Testis (tissue), 3 donors: ENCODE measurements around the gene THY1. TPM values are rescaled to one million over a fixed set of nuclear protein-coding genes. Genes with fewer than 3 reads are reported as not detected.
"Not testable (repeated sequence)": the region's sequence is repeated elsewhere in the genome, so short reads cannot be mapped to it uniquely, and the experiment has no call there.

Source experiments
- DNase-seq: peaks from one replicate; pipeline ENCODE4 v3.0.0-alpha.2; 2019
- H3K27ac ChIP-seq, 2 donors: fragments of 200-600 bp; sonication (generic); one replicate each; pipeline ENCODE4 v1.5.1; 2019
- H3K27me3 ChIP-seq: fragments of 200-600 bp; sonication (generic); one replicate; pipeline ENCODE4 v1.5.1; 2019
- H3K36me3 ChIP-seq: fragments of 200-600 bp; sonication (generic); one replicate; pipeline ENCODE4 v1.5.1; 2017; ENCODE audit warnings: low read depth; ENCODE audit errors: missing control alignments
- H3K4me1 ChIP-seq: fragments of 200-600 bp; sonication (generic); one replicate; pipeline ENCODE4 v1.5.1; 2019
- H3K4me3 ChIP-seq, 2 donors: fragments of 200-600 bp; sonication (generic); one replicate each; pipeline ENCODE4 v1.5.1; 2017 to 2019
- H3K9me3 ChIP-seq: fragments of 200-600 bp; sonication (generic); one replicate; pipeline ENCODE4 v1.5.1; 2017
- CTCF ChIP-seq, 3 experiments: fragments of 450-650 bp in 2 of 3; fragments of 200-600 bp in 1 of 3; sonication (generic) in 1 of 3; IDR thresholded peaks; one replicate each; pipeline ENCODE4 v1.5.1; 2016 to 2019; ENCODE audit warnings: antibody characterized with exemption in 3 of 3, mild to moderate bottlenecking in 2 of 3, moderate library complexity in 1 of 3
- POLR2A ChIP-seq: fragments of 450-650 bp; IDR thresholded peaks from one replicate; pipeline ENCODE4 v1.6.1; 2017; ENCODE audit warnings: antibody characterized with exemption, mild to moderate bottlenecking, moderate library complexity
- WGBS, 2 donors: methylation state at CpG; one replicate each; pipeline ENCODE4 v1.1.5; 2018; 5-methylcytosine and 5-hydroxymethylcytosine counted together
- intact Hi-C: fragments of 100-400 bp; cut with DNase I; formaldehyde crosslinking; loops from one replicate; pipeline ENCODE4 v1.15.1; 2023; ENCODE audit warnings: low total_unique reads
- polyA plus RNA-seq: library from polyadenylated mRNA; stranded (reverse); fragments of 350-450 nt; fragmentation: Illumina TruSeq; extraction: RNeasy Lipid Tissue Mini Kit (QIAGEN cat#74804); gene quantifications from one replicate; pipeline ENCODE4 v1.2.3, GENCODE V29; 2014; ENCODE audit warnings: low read depth, low replicate concordance; ENCODE audit not compliant: insufficient read depth
- total RNA-seq, 2 donors: library from RNA; depleted of rRNA; stranded (reverse); fragments of >200 nt; gene quantifications; one replicate each; pipeline ENCODE4 v1.2.3, GENCODE V29; 2016

Gene THY1
- total and polyA plus RNA-seq, 3 donors from 2014 or later, result 5.9 to 132 (median 30.0) TPM

- no peak for DNase-seq
- 93 to 96% methylated on average over 3 of the region's 3 CpGs for WGBS, 2 donors
Observed at GRCh38 chr11:119406005-119406404, 17.0 kb downstream of the THY1 start.

GRCh38 chr11:119405448-119405847 lies 17.5 kb downstream of the THY1 start:
- WGBS, 2 donors, result 96 to 97% methylated on average over 6 of the region's 6 CpGs
- H3K36me3 ChIP-seq, H3K27ac ChIP-seq, H3K9me3 ChIP-seq, DNase-seq, H3K4me1 ChIP-seq, H3K27me3 ChIP-seq, intact Hi-C loops, H3K4me3 ChIP-seq: not testable (repeated sequence)

More at GRCh38 chr11:119406005-119406404, 17.0 kb downstream of the THY1 start:
- H3K4me1 ChIP-seq, result no peaks in the 10 kb centered on the region
- no peaks in the 10 kb centered on the region for H3K27me3 ChIP-seq
- intact Hi-C loops, result no loop called here
- H3K9me3 ChIP-seq, result no peaks in the 10 kb centered on the region
- H3K27ac ChIP-seq, result no peak overlapping the region
- H3K36me3 ChIP-seq, result no peaks in the 10 kb centered on the region
- TF ChIP-seq POLR2A (no peak), CTCF (IDR thresholded peaks at IDR 0.05) (no peak)
- H3K4me3 ChIP-seq, result no peak overlapping the region

DNA sequence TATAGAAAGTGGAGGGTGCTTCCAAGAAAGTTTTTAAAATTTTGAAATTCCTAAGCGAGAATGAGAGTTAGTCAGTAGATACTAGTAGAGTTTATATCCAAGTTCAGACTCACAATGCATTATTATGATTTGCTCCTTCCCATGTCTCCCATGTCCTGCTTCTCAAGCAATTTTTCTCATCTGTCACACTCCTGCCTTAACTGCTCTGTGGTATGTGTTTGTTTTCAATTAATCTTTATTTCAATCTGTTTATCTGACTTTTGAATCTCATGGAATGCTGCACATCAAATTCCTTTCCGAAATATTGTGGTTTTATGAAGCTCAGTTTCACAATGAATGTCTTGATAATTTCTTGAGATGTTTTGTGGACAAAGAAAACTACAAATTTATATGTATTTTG lies 18.1 kb downstream of the THY1 start:
- H3K36me3 ChIP-seq, result no peaks in the 10 kb centered on the region
- no peak overlapping the region for H3K27ac ChIP-seq
- DNase-seq, result no peak
- TF ChIP-seq POLR2A, result no peak
- no peak for TF ChIP-seq CTCF (IDR thresholded peaks at IDR 0.05)
- H3K9me3 ChIP-seq, result no peaks in the 10 kb centered on the region
- intact Hi-C loops, result no loop called here
- H3K4me1 ChIP-seq, result no peaks in the 10 kb centered on the region
- WGBS, 2 donors, result 80 to 86% methylated on average over 2 of the region's 2 CpGs
- no peak overlapping the region for H3K4me3 ChIP-seq
- no peaks in the 10 kb centered on the region for H3K27me3 ChIP-seq

GRCh38 chr11:119403021-119403420 lies 20.0 kb downstream of the THY1 start:
- no peak overlapping the region for H3K27ac ChIP-seq
- intact Hi-C loops, result no loop called here
- 78 to 93% methylated on average over 5 of the region's 5 CpGs for WGBS, 2 donors
- no peaks in the 10 kb centered on the region for H3K9me3 ChIP-seq
- H3K4me3 ChIP-seq, result no peak overlapping the region
- H3K36me3 ChIP-seq, result no peaks in the 10 kb centered on the region
- TF ChIP-seq POLR2A (no peak), CTCF (IDR thresholded peaks at IDR 0.05) (no peak)
- H3K27me3 ChIP-seq, result no peaks in the 10 kb centered on the region
- no peaks in the 10 kb centered on the region for H3K4me1 ChIP-seq
- DNase-seq, result no peak

GRCh38 chr11:119402470-119402869 lies 20.5 kb downstream of the THY1 start:
- Histone ChIP-seq H3K4me3 (no peak overlapping the region), H3K27me3 (no peaks in the 10 kb centered on the region), H3K9me3 (no peaks in the 10 kb centered on the region), H3K36me3 (no peaks in the 10 kb centered on the region), H3K4me1 (no peaks in the 10 kb centered on the region), H3K27ac (no peak overlapping the region)
- no peak for TF ChIP-seq CTCF (IDR thresholded peaks at IDR 0.05)
- TF ChIP-seq POLR2A, result no peak
- 89 to 91% methylated on average over 5 to 8 of the region's 8 CpGs for WGBS, 2 donors
- no peak for DNase-seq
- intact Hi-C loops, result no loop called here
